Stimulated activated CD4-positive, alpha-beta T cell treated with anti-CD3 and anti-CD28 coated beads, Interleukin-1b, Interleukin-23, amount 100 ng/mL, for 48 hours (primary cell): ENCODE measurements around the gene STK11IP.

Experiments
- DNase-seq: peaks from one replicate; pipeline ENCODE4 v3.0.0-alpha.2; 2020

Gene STK11IP

DNA sequence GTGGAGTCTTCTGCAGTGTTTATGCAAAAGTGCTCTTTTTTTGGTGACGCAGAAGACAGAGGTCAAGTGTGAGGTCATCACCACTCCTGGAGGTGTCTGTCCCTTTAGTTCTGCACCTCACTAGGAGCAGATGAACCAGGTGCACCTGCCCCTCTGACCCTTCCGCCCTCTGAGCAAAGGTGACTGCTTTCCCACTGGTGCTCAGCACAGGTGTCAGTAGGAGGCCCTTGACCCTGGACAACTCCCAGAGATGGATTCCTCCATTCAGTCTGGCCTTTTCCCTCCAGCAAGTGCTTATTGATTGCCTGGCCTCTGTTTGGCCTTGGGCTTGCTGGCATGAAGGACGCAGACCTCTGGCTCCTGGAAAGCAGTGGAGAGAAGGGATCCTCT is 21.1 kb downstream of the STK11IP start:
- no peak for DNase-seq

DNA sequence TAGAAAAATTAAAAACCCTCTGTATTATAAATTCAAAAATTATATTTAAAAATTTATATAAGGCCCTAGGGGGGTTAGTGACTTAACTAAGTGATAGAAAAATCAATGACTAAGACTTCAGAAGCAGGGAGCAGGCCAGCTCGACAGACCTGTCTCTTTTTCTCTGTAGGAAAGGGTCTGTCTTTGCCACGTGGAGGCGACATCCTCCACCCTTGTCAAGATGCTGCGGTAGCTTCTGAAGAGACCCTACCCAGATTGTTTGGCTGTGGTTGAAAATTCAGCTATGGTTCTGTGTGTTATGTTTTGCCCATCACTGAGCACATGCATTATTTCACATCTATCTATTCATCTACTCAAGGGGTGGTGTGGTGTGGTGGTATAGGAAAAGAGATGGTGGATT is 21.6 kb downstream of the STK11IP start:
- DNase-seq, result no peak

DNA sequence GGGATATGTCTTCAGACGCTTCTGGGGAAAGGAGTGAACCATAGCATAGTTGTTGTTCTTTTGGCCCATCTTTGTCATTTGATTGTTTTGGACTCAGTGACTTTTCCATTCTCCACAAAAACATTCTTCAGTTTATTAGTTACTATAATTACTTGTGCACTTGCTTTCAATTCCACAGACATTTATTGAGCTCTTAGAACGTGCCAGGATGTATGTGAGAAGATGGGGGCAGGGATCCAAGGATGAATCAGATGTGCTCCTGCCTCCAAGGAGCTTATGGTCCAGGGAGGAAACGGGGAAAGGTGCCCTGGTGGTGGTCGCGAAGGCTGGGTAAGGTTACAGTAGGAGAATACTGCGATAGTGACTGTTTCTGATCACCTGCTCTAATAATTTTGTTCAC is 22.9 kb downstream of the STK11IP start:
- no peak for DNase-seq

DNA sequence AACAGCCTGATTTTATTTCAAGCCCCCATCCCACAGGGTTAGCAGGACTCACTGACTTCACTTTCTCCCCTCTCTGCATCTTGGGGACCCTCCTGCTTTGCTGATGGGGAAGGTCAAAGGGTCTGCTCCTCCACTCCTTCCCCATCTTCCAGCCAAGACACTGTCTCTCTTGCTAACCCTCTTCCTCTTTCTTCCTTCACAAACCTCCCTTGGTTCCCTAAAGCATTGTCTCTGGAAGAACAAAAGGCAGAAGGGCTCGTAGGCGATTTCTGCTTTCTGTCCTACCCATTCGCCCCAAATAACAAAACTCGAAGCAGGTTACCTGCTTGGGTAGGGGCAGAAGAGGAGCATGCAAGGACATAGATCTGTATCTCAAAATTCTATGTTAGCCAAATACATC is 24.3 kb downstream of the STK11IP start:
- no peak for DNase-seq

DNA sequence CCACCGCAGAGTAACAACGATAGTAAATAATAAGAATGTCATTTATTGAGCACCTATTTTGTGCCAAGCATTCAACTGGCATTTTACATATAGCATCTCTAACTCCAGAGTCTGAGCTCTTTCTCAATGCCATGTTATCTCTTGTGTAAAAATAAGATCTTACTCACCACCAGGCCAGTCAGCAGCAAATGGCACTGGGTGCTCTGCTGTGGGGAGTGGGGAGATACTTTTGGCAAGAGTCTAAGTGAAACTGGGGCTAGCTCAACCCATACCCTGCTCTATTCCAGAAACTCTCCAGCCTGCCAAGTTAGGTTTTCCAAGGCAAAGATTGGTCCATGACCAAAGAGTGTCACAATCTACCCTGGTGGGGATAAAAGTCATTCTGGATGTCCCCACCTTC is 24.8 kb downstream of the STK11IP start:
- no peak for DNase-seq

DNA sequence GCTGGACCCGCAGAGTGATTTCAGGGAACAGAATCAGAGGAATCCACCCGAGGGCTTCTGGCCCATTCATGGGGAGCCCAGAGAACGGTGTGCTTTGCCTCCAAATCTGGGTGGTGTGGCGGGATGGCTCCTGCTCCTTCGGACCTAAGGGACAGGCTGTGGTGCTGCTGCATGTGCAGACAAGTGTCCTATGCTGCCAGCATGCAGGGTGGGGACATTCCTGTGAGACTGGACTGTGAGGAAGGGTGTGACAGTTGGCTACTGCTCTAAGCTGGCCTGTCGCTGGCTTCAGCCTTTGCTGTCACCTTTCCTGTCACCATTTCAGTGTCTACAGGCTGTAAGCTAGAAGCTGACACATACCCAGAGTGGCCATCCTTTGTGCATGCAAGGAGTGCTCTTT is 26.9 kb downstream of the STK11IP start:
- DNase-seq, result no peak

DNA sequence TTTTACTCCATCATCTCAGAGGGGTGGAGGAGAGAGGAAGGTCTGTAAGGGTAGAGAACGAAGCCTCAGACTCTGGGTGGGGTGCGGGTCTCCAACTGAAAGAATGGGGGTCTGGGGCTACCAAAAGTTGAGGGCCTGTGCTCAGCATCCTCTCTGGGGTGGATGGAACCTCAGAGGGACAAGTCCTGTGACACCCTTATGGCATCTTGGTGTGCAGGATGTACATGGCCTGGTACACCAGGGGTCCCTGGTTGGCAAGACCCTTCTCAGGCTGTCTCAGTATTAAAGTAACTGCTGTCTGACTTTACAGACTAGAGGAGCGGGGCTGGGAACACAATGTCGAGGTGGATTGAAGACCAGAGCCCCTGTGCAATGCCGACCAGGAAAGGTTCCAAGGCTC is 27.5 kb downstream of the STK11IP start:
- DNase-seq, result no peak

DNA sequence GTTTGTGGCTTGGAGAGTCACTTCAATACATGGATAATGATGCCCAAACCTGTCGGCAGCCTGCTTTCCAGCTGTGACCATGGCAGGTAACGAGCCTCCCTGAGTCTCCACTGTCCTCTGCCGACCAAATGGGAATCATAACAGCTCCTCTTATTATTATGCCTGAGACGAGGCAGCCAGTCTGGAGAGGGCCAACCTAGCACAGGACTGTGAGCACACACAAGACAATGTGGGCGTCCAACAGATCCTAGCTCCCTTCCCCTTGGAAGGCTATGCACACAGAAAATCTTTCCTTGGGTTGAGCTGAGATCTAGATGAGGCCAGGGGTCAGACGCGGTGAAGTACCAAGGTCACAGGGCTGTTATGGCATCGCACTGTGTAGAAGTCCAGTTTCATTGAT is 28.9 kb downstream of the STK11IP start:
- DNase-seq, result no peak

DNA sequence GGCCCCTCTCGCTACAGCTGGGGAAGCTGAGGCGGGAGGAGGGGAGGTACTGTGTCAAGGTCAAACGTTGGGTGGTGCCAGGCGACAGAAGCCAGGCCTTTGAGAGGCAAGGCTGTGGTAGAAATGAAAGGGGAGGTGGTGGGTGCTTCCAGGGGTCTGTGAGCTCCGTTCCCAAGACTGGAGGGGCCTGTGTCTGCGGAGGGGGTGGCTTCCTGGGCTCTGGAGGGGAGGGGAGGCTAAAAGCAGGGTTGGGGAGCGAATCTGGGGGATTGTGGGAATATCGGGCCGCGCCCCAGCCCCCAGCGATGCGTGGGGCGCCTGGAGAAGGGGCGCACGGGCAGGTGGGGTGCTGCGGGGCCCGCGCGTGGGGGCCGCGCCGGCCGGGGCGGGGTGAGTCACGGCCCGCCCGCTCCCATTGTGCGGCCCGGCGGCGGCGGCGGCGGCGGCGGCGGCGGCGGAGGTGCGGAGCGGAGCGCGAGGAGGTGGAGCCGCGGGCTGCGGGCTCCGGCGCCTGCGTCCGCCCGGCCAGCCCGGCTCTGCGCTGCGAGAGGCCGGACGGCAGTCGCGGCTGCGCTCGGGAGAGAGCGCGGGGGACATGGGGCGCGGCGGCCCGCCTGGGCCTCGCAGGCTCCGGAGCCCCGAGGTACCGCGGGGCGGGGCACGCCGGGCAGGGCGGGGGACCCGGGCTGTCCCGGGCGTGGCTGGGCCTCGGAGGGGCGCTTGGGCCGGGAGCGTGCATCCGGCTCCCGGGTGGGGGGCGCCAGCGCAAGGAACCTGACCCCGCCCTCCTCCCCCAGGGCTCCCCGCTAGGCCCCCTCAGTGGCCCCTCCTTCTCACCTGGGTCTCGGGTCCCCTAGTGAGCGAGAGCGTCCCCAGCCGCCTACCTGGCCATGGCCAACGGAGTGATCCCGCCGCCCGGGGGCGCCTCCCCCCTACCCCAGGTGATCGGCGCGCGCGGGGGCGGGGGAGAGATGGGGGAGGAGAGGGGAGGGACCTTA is 29.7 kb downstream of the STK11IP start, which contains the start of gene SLC4A3:
TSS of gene SLC4A3 (plus strand) at position 528 of the 998 bp plus-strand sequence. CDS start at position 891, 363 bp downstream.
- no peak for DNase-seq

DNA sequence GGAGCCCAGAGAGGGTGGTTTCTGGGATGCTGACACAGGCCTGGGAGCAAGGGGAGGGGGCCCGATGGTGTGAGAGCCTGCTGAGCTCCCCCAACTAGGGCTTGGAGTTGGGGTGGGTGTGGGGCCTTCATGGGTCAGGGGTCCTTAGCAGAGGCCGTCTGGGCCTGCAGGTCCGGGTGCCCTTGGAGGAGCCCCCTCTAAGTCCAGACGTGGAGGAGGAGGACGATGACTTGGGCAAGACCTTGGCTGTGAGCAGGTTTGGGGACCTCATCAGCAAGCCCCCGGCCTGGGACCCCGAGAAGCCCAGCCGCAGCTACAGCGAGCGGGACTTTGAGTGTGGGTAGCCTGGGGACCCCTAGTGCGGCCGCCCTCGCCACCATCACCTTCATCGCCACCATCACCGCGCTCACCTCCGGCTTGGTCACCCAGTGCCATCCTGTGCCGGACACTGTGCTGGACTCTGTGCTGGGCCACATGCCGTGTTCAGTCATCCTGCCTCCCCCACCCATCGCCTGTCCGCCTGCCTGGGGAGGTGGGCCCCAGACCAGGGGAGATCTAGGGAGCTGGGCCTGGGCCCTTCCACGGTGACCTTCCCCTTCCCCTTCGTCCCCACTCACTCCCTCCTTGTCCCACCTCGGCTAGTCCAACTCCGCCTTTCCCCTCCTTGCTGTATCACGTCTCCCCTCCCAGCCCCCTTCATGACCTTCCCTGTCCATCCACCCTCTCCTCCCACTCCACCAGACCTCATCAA is 30.8 kb downstream of the STK11IP start:
- DNase-seq, result no peak

DNA sequence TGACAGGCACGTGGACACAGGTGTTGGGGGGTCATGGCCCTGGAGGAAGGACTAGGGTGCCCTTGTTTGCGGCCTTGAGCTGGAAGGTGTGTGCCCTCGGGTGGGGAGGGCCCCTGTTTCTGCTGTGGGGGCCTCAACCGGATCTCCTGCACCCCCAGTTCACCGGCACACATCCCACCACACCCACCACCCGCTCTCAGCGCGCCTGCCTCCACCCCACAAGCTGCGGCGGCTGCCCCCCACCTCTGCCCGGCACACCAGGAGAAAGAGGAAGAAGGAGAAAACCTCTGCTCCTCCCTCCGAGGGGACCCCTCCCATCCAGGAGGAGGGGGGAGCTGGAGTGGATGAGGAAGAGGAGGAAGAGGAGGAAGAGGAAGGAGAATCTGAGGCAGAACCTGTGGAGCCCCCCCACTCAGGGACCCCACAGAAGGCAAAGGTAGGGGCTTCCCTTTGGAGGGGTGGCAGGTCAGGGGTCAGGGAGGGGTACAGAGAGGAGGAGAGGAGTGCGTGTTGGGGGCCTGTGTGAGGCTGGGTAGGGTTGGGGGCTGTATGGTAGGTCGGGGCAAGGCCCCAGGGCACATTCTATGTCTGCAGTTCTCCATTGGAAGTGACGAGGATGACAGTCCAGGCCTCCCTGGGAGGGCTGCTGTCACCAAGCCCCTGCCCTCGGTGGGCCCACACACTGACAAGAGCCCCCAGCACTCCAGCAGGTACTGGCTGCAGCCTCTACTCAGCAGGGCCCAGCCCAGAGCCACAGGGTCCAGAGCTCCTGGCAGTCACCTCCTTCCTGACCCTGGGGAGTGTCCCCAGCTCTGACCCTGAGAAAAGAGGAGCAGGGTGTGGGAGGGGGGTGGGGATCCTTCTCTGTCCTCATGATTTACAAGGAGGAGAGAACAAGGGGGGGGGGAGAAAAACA is 31.6 kb downstream of the STK11IP start:
- DNase-seq, result no peak

DNA sequence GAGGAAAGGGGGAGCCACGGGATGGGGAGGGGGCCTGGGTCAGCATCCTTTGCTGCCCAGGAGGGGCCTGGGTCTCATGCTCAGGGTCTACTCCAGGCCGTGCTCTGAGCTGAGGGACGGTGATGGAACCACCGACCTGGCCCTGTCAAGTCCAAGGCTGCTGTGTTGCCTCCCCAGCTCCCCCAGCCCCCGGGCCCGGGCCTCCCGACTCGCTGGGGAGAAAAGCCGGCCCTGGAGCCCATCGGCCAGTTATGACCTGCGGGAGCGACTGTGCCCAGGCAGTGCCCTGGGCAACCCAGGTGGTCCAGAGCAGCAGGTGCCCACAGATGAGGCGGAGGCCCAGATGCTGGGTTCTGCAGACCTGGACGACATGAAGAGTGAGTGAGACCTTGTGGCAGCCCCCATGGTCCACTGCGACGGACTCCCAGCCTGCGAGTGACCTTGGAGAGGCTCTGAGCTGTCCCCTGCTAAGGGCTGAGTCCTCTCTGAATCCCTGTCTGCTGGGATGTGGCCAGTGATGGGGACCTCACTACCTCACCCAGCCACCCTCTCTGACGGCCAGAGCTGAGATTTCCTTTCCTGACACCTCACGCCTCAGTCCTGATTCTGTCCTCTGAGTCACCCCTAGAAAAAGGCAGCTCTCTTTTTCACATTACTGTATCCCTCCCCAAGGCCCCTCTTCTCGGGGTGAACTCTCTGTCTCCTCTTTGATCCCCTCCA is 32.5 kb downstream of the STK11IP start:
- no peak for DNase-seq

DNA sequence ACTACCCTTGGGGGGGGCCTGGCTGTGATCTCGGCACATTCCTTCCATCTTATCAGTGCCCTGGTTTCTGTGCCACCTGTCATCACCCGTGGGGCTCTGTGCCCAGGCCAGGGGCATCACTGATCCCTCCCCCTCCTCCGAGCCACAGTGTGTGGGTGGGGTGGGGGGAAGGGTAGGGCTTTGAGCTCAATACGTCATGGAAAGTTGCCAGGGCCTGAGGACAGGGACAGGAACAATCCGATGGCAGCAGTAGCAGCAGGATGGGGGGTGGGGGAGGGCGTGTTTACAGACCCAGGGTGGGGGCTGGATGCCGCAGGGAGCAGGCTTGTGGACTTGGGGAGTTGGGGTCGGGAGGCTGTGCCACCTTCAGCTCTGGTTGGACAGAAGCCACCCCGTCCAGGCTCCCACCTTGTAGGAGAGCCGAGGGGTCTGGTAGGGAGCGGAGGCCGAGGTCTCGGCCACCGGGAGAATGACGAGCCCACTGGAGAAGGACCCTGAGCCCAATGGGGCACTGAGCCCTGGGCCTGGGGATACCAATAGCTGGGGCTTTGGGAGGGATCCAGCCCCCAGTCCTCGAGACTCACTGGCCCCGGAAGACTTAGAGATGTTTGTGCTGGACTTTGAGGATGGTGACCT is 33.2 kb downstream of the STK11IP start:
- DNase-seq, result no peak

DNA sequence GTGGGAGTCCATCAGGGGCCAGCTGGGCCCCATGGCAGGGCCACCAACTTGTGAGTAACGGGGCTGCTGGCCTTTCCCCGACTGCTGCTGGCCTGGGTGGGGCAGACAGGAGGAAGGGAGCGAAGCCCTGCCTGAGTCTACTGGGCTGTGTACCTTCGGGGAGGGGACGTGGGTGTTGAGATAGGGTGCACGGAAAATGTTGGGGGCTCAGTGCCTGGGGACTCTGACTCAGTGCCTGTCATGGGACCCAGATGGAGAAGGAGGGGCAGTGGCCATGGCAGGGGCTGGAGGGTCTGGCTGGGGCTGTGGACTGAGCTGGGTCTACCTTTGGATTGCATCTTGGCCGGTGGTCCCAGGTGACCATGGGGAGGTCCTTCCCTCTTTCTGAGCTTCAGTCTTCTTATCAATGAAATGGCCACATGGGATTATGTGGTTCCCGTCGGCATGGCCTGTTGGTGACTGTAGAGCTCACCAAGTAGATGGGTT is 33.8 kb downstream of the STK11IP start:
- DNase-seq, result no peak

DNA sequence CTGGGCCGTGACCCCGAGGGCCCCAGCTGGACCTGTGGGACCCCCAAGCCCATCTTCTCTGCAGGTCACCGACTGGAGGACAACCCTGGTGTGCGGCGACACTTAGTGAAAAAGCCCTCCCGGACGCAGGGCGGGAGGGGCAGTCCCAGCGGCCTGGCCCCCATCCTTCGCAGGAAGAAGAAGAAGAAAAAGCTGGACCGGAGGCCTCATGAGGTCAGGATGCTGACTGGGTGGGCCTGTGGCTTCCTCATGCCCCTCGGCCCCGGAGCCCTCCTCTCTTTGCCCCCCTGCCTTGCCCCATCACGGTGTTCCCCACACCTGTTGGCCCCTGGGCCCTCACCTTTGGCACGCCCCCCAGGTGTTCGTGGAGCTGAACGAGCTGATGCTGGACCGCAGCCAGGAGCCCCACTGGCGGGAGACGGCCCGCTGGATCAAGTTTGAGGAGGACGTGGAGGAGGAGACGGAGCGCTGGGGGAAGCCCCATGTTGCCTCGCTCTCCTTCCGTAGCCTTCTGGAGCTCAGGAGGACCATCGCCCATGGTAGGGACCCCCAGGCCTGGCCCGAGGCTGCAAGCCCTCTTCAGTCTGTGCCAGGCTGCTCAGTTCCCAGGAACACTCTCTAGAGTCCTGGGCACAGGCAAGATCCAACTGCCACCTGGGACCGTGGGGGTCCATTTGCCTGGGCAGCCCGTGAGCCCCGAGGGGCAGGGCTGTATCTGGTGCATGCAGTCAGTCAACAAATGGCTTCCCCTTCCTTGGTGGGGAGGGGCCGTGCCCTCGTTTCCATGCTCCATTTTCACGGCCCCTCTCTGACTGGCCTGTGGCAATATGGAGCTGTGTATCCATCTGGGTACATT is 34.5 kb downstream of the STK11IP start:
- no peak for DNase-seq

DNA sequence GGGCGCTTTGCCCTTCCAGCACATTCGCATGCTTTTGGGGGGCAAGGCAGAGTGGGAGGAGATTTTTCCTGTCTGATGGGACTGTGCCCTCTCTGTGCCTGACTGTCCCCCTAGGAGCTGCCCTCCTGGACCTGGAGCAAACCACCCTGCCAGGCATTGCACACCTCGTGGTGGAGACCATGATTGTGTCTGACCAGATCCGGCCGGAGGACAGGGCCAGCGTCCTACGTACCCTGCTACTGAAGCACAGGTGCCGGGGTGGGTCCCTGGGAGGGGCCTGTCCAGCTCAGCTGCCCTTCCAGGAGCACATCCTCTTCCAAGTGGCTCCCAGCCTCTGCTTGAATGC is 35.1 kb downstream of the STK11IP start:
- no peak for DNase-seq

DNA sequence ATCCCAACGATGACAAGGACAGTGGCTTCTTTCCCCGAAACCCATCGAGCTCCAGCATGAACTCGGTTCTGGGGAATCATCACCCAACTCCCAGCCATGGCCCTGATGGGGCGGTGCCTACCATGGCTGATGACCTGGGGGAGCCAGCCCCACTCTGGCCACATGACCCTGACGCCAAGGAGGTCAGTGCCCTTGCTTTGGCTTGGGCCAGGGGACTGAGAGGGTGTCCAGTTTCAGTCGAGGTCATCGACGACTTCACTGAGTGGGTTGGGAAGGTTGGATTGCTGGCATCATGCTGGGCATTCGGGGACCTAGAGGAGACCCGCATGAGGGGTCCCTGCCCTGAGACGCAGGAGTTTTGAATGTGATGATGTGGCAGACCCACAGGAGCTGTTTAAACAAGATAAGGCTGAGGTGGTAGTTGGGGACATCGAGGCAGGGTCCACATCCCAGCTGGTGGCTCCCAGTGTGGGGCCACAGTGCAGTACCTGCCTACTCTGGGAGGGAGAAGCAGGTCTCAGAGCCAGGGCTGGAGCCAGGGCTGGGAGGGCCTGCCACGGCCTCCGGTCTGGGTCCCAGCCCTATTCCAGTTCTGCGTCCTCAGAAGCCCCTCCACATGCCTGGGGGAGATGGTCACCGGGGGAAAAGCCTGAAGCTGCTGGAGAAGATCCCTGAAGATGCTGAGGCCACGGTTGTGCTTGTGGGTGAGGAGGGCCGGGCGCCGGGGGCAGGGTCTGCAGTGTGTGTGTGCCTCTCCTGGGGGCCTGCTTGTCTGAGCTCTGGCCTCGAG is 35.8 kb downstream of the STK11IP start:
- no peak for DNase-seq

DNA sequence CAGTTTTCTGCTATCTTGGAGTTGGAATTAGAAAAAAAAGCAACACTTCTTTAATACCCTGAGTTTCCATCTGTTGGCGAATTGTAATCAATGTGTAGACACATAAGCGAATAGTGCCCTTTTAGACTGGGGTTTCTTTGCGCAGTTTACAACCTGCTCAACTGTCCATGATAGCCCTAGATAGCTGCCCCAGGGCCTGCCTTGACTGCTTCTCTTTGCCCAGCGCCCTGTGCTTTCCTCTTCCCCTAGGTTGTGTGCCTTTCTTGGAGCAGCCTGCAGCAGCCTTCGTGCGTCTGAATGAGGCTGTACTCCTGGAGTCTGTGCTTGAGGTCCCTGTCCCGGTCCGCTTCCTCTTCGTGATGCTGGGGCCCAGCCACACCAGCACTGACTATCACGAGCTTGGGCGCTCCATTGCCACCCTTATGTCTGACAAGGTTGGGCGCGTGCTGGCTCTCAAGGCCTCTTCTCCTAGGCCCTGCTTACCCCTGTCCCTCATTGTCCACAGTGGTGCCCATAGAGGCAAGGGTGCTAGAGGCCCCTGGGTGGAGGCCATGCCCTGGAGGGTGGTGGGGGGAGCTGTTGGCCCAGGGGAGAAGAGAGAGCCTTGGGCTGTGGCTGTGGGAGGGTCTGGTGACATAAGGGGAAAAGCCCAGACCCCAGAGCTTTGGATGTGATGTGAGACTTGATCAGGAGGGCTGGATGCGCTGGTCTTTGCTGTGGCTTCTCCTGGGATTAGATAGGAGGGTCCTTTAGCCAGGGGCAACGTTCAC is 36.7 kb downstream of the STK11IP start:
- no peak for DNase-seq
